ENCODE data around the gene EEF1AKMT4.
"Not testable (repeated sequence)": the region's sequence is repeated elsewhere in the genome, so short reads cannot be mapped to it uniquely, and the experiment has no call there.

Gene EEF1AKMT4

GRCh38 chr3:184262764-184263179 lies 13.3 kb downstream of the EEF1AKMT4 start:
- H3K4me3 ChIP-seq (ENCODE audit: low read length) = no peak overlapping the region
- peaks cover 26% of the 10 kb centered on the region for H3K27me3 ChIP-seq (ENCODE audit: control insufficient read depth, insufficient read depth, low read length)
- H3K4me2 ChIP-seq (ENCODE audit: low read length) = peak overlapping the region; percentile 85
- no peaks in the 10 kb centered on the region for H3K9me3 ChIP-seq (replicated peaks; ENCODE audit: low read length)
- H3K4me1 ChIP-seq (ENCODE audit: control insufficient read depth, insufficient read depth, low read length) = peaks cover 19% of the 10 kb centered on the region
- no peaks in the 10 kb centered on the region for H3K36me3 ChIP-seq (ENCODE audit: insufficient read depth, low read length)
- no peak overlapping the region for H3K9ac ChIP-seq (ENCODE audit: low read depth, low read length)

- H3K9ac ChIP-seq (ENCODE audit: low read depth, low read length); H3K4me2 ChIP-seq (ENCODE audit: low read length); H3K9me3 ChIP-seq (replicated peaks; ENCODE audit: low read length); H3K4me3 ChIP-seq (ENCODE audit: low read length); H3K36me3 ChIP-seq (ENCODE audit: insufficient read depth, low read length); H3K4me1 ChIP-seq (ENCODE audit: control insufficient read depth, insufficient read depth, low read length): not testable (repeated sequence)
- peaks cover 24% of the 10 kb centered on the region for H3K27me3 ChIP-seq (ENCODE audit: control insufficient read depth, insufficient read depth, low read length)
These were observed 17.8 kb downstream of the EEF1AKMT4 start for GRCh38 chr3:184267249-184267648.

GRCh38 chr3:184272269-184272668 lies 22.8 kb downstream of the EEF1AKMT4 start:
- H3K36me3 ChIP-seq (ENCODE audit: insufficient read depth, low read length) = no peaks in the 10 kb centered on the region
- H3K4me2 ChIP-seq (ENCODE audit: low read length) = no peak overlapping the region
- no peaks in the 10 kb centered on the region for H3K4me1 ChIP-seq (ENCODE audit: control insufficient read depth, insufficient read depth, low read length)
- no peak overlapping the region for H3K4me3 ChIP-seq (ENCODE audit: low read length)
- no peak overlapping the region for H3K9ac ChIP-seq (ENCODE audit: low read depth, low read length)
- no peaks in the 10 kb centered on the region for H3K9me3 ChIP-seq (replicated peaks; ENCODE audit: low read length)
- H3K27me3 ChIP-seq (ENCODE audit: control insufficient read depth, insufficient read depth, low read length) = peaks cover 47% of the 10 kb centered on the region

GRCh38 chr3:184275381-184275701 lies 25.9 kb downstream of the EEF1AKMT4 start:
- Histone ChIP-seq H3K4me3 (ENCODE audit: low read length) (no peak overlapping the region), H3K27me3 (ENCODE audit: control insufficient read depth, insufficient read depth, low read length) (peaks cover 61% of the 10 kb centered on the region)

GRCh38 chr3:184275961-184276910 lies 26.8 kb downstream of the EEF1AKMT4 start, which contains the start of gene ECE2:
ECE2 (plus strand) TSS chr3:184276022; CDS start chr3:184276154, 132 bp downstream.
- Histone ChIP-seq H3K9me3 (replicated peaks; ENCODE audit: low read length) (no peaks in the 10 kb centered on the region), H3K9ac (ENCODE audit: low read depth, low read length) (no peak within 1 kb of the TSS), H3K4me3 (ENCODE audit: low read length) (no peak within 1 kb of the TSS), H3K4me1 (ENCODE audit: control insufficient read depth, insufficient read depth, low read length) (no peaks in the 10 kb centered on the region), H3K4me2 (ENCODE audit: low read length) (no peak within 1 kb of the TSS), H3K36me3 (ENCODE audit: insufficient read depth, low read length) (no peaks in the 10 kb centered on the region), H3K27me3 (ENCODE audit: control insufficient read depth, insufficient read depth, low read length) (peaks cover 62% of the 10 kb centered on the region)

More at GRCh38 chr3:184275381-184275701, 25.9 kb downstream of the EEF1AKMT4 start:
- H3K9me3 ChIP-seq (replicated peaks; ENCODE audit: low read length) = no peaks in the 10 kb centered on the region
- no peaks in the 10 kb centered on the region for H3K36me3 ChIP-seq (ENCODE audit: insufficient read depth, low read length)
- no peak overlapping the region for H3K4me2 ChIP-seq (ENCODE audit: low read length)
- H3K9ac ChIP-seq (ENCODE audit: low read depth, low read length) = no peak overlapping the region
- H3K4me1 ChIP-seq (ENCODE audit: control insufficient read depth, insufficient read depth, low read length) = no peaks in the 10 kb centered on the region

GRCh38 chr3:184277366-184277765 lies 27.9 kb downstream of the EEF1AKMT4 start:
- H3K36me3 ChIP-seq (ENCODE audit: insufficient read depth, low read length) = no peaks in the 10 kb centered on the region
- no peaks in the 10 kb centered on the region for H3K9me3 ChIP-seq (replicated peaks; ENCODE audit: low read length)
- H3K4me3 ChIP-seq (ENCODE audit: low read length) = no peak overlapping the region
- no peak overlapping the region for H3K4me2 ChIP-seq (ENCODE audit: low read length)
- H3K9ac ChIP-seq (ENCODE audit: low read depth, low read length) = no peak overlapping the region
- H3K4me1 ChIP-seq (ENCODE audit: control insufficient read depth, insufficient read depth, low read length) = no peaks in the 10 kb centered on the region
- H3K27me3 ChIP-seq (ENCODE audit: control insufficient read depth, insufficient read depth, low read length) = peaks cover 68% of the 10 kb centered on the region

- H3K9me3 ChIP-seq (replicated peaks; ENCODE audit: low read length) = peaks cover 2% of the 10 kb centered on the region
- H3K4me1 ChIP-seq (ENCODE audit: control insufficient read depth, insufficient read depth, low read length) = no peaks in the 10 kb centered on the region
- no peak overlapping the region for H3K9ac ChIP-seq (ENCODE audit: low read depth, low read length)
- H3K36me3 ChIP-seq (ENCODE audit: insufficient read depth, low read length) = no peaks in the 10 kb centered on the region
- H3K4me2 ChIP-seq (ENCODE audit: low read length) = no peak overlapping the region
- H3K27me3 ChIP-seq (ENCODE audit: control insufficient read depth, insufficient read depth, low read length) = peaks cover 46% of the 10 kb centered on the region
- H3K4me3 ChIP-seq (ENCODE audit: low read length) = no peak overlapping the region
These were observed 33.5 kb downstream of the EEF1AKMT4 start for GRCh38 chr3:184282941-184283340.

- H3K4me2 ChIP-seq (ENCODE audit: low read length) = no peak overlapping the region
- H3K4me3 ChIP-seq (ENCODE audit: low read length) = no peak overlapping the region
- H3K9ac ChIP-seq (ENCODE audit: low read depth, low read length) = no peak overlapping the region
- H3K9me3 ChIP-seq (replicated peaks; ENCODE audit: low read length) = peaks cover 2% of the 10 kb centered on the region
- H3K36me3 ChIP-seq (ENCODE audit: insufficient read depth, low read length) = no peaks in the 10 kb centered on the region
- H3K27me3 ChIP-seq (ENCODE audit: control insufficient read depth, insufficient read depth, low read length) = peaks cover 40% of the 10 kb centered on the region
- no peaks in the 10 kb centered on the region for H3K4me1 ChIP-seq (ENCODE audit: control insufficient read depth, insufficient read depth, low read length)
These were observed 34.2 kb downstream of the EEF1AKMT4 start for GRCh38 chr3:184283681-184284080.

- Histone ChIP-seq H3K27me3 (ENCODE audit: control insufficient read depth, insufficient read depth, low read length) (peaks cover 37% of the 10 kb centered on the region), H3K9ac (ENCODE audit: low read depth, low read length) (no peak overlapping the region), H3K9me3 (replicated peaks; ENCODE audit: low read length) (peaks cover 2% of the 10 kb centered on the region), H3K4me2 (ENCODE audit: low read length) (no peak overlapping the region), H3K4me1 (ENCODE audit: control insufficient read depth, insufficient read depth, low read length) (no peaks in the 10 kb centered on the region), H3K4me3 (ENCODE audit: low read length) (no peak overlapping the region), H3K36me3 (ENCODE audit: insufficient read depth, low read length) (no peaks in the 10 kb centered on the region)
These were observed 35.2 kb downstream of the EEF1AKMT4 start for GRCh38 chr3:184284696-184285095.

- Histone ChIP-seq H3K4me2 (ENCODE audit: low read length) (no peak overlapping the region), H3K9ac (ENCODE audit: low read depth, low read length) (no peak overlapping the region), H3K4me3 (ENCODE audit: low read length) (no peak overlapping the region), H3K36me3 (ENCODE audit: insufficient read depth, low read length) (no peaks in the 10 kb centered on the region), H3K4me1 (ENCODE audit: control insufficient read depth, insufficient read depth, low read length) (no peaks in the 10 kb centered on the region), H3K27me3 (ENCODE audit: control insufficient read depth, insufficient read depth, low read length) (peaks cover 34% of the 10 kb centered on the region), H3K9me3 (replicated peaks; ENCODE audit: low read length) (no peaks in the 10 kb centered on the region)
These were observed 40.0 kb downstream of the EEF1AKMT4 start for GRCh38 chr3:184289426-184289938.

- H3K27me3 ChIP-seq (ENCODE audit: control insufficient read depth, insufficient read depth, low read length) = peaks cover 31% of the 10 kb centered on the region
- H3K4me3 ChIP-seq (ENCODE audit: low read length) = no peak overlapping the region
- H3K4me1 ChIP-seq (ENCODE audit: control insufficient read depth, insufficient read depth, low read length) = no peaks in the 10 kb centered on the region
- H3K9me3 ChIP-seq (replicated peaks; ENCODE audit: low read length) = no peaks in the 10 kb centered on the region
- H3K9ac ChIP-seq (ENCODE audit: low read depth, low read length) = no peak overlapping the region
- no peaks in the 10 kb centered on the region for H3K36me3 ChIP-seq (ENCODE audit: insufficient read depth, low read length)
- no peak overlapping the region for H3K4me2 ChIP-seq (ENCODE audit: low read length)
These were observed 40.9 kb downstream of the EEF1AKMT4 start for GRCh38 chr3:184290331-184290730.

All from skeletal muscle satellite cell (primary cell).